Panc1 (cell line): ENCODE results near the gene PTGIR. TPM values are rescaled to one million over a fixed set of nuclear protein-coding genes. Genes with fewer than 3 reads are reported as not detected.

Experiments used
- ATAC-seq: fragments of 200-7000 bp; cut with Tn5 transposase; 2 replicates; pipeline ENCODE4 v1.9.1; 2020; ENCODE audit warnings: mild to moderate bottlenecking, moderate library complexity
- BruUV-seq: library from RNA; stranded (reverse); fragments of 400-500 nt; replicated peaks from 2 replicates; lab custom pipeline; 2021; lab: Mats Ljungman, UMichigan
- CTCF ChIA-PET: fragments of 300-600 bp; sonication (Branson Sonifier 250); formaldehyde crosslinking; loops from one replicate; lab custom pipeline; 2022; ENCODE audit warnings: antibody characterized with exemption; lab: Charles Lee
- POLR2A ChIA-PET: fragments of 300-600 bp; sonication (Branson Sonifier 250); formaldehyde crosslinking; loops from one replicate; lab custom pipeline; 2022; ENCODE audit warnings: antibody characterized with exemption; lab: Charles Lee
- DNase-seq: peaks from one replicate; pipeline ENCODE4 v3.0.0-alpha.2; 2010; ENCODE audit warnings: low read depth, low spot score
- H3K27ac ChIP-seq: 2 replicates; pipeline ENCODE4 v1.5.1; 2011; ENCODE audit warnings: mild to moderate bottlenecking, low read length, inconsistent platforms
- H3K27me3 ChIP-seq: fragments of 200-500 bp; sonication (Bioruptor generic); 2 replicates; pipeline ENCODE4 v1.6.0; 2014; ENCODE audit warnings: low read length, inconsistent platforms; ENCODE audit not compliant: control insufficient read depth, insufficient read depth
- H3K36me3 ChIP-seq: fragments of 200-500 bp; sonication (Bioruptor generic); 2 replicates; pipeline ENCODE4 v1.5.1; 2014; ENCODE audit warnings: inconsistent platforms, mild to moderate bottlenecking, low read length, moderate library complexity; ENCODE audit not compliant: control insufficient read depth, insufficient read depth
- H3K4me1 ChIP-seq: 2 replicates; pipeline ENCODE4 v1.5.1; 2011; ENCODE audit warnings: inconsistent platforms, mild to moderate bottlenecking, low read length, moderate library complexity; ENCODE audit not compliant: control insufficient read depth, insufficient read depth
- H3K4me3 ChIP-seq, 2 experiments: 2 replicates each; pipeline ENCODE4 v1.5.1; 2011 to 2012; ENCODE audit warnings: low read depth in 2 of 2, low read length in 2 of 2, mild to moderate bottlenecking in 2 of 2, inconsistent platforms in 1 of 2, moderate library complexity in 1 of 2
- H3K9me3 ChIP-seq: fragments of 200-500 bp; sonication (Bioruptor generic); 2 replicates; pipeline ENCODE4 v1.5.1; 2014; ENCODE audit warnings: low read depth, mild to moderate bottlenecking, inconsistent platforms, low read length, moderate library complexity; ENCODE audit not compliant: control insufficient read depth, insufficient read depth
- POLR2AphosphoS5 ChIP-seq: IDR thresholded peaks from 2 replicates; pipeline ENCODE4 v1.6.1; 2012; ENCODE audit warnings: mild to moderate bottlenecking, low read depth, low read length, moderate library complexity
- SIN3A ChIP-seq: IDR thresholded peaks from 2 replicates; pipeline ENCODE4 v1.6.1; 2012; ENCODE audit warnings: low read depth, mild to moderate bottlenecking, low read length, moderate library complexity, borderline replicate concordance; ENCODE audit not compliant: insufficient read depth
- TCF7L2 ChIP-seq: IDR thresholded peaks from 2 replicates; pipeline ENCODE4 v1.6.1; 2011; ENCODE audit warnings: mild to moderate bottlenecking, low read depth, low read length, inconsistent platforms
- in situ Hi-C: cut with HindIII; loops from 2 replicates; pipeline ENCODE4 v1.10.0; 2016; ENCODE audit warnings: low sequenced_read_pairs, low pct_unique_long_range_greater_than_20kb
- intact Hi-C: fragments of 100-400 bp; cut with micrococcal nuclease; formaldehyde crosslinking; loops from one replicate; pipeline ENCODE4 v1.10.0; 2022; ENCODE audit not compliant: unreplicated experiment
- total RNA-seq: library from RNA; stranded (reverse); gene quantifications from one replicate; pipeline ENCODE4 v1.2.1, GENCODE V29; 2021; ENCODE audit not compliant: unreplicated experiment
- TF ChIP-seq, protein P1 (sequence below), 2 experiments: IDR thresholded peaks; 2 replicates each; pipeline ENCODE4 v1.6.1; 2011 to 2012; ENCODE audit warnings: low read depth in 2 of 2, control low read depth in 1 of 2, low read length in 1 of 2, mild to moderate bottlenecking in 1 of 2, moderate library complexity in 1 of 2; ENCODE audit not compliant: insufficient read depth in 1 of 2
- TF ChIP-seq, protein P2 (sequence below): fragments of 450-650 bp; IDR thresholded peaks from 2 replicates; pipeline ENCODE4 v1.5.1; 2017; ENCODE audit warnings: mild to moderate bottlenecking

Gene PTGIR
- total RNA-seq, 1 experiment from 2014 or later, result 0.08 TPM

DNA sequence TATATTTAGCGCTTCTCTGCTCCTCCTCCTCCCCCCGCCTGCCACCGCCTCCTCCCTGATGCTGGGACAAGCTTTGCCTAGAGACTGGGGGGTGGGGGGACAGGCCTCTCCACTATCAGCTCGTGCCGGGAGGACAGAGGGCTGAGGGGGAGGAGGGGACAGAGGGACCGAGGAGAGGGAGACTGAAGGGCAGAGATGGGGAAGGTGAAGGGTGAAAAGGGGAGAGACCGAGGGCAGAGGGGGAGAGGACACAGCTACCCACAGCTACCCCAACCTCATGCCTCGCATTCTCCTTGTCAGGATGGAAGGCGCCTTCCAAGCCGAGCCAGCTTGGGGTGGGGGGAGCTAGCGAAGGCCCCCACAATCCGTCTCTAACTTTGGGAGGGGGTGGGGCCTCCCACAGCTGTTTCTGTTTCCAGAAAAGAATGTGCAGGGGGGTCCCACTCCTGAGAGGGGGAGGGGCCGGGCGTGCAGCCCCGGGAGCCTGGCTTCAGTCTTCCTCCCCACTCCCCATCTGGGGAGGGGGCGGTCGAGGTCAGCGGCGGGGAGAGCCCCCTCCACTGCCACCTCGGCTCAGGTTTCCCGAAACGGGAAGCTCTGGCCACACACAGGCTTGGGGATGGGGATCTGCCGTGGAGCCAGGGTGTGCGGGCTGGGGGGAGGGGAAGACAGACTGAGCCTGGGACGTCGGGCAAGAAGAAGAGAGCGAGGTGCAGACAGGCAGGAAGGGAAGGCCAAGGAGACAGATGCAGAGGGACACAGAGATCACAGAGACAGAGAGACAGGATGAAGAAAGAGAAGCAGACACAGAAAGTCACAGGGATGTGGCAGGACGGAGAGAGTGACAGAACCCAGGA is 34.5 kb upstream of the PTGIR start:
- in situ Hi-C loops, result no loop called here
- no TSS peak for BruUV-seq
- H3K27ac ChIP-seq, result no peak overlapping the region

DNA sequence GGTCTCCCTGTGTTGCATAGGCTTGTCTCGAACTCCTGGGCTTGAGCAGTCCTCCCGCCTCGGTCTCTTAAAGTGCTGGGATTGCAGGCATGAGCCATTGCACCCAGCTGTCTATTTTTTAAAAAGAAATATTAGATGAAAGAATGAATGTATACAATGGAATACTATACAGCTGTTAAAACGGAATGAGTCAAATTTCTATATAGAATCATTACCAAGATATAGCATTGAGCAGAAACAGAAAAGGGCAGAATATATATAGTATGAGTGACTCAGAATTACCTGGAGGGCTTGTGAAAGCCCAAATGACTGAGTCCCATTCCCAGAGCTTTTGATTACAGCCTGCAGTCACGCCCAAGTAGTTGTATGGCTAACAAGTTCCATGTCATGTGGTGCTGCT is 31.7 kb upstream of the PTGIR start:
- Histone ChIP-seq H3K27me3 (no peaks in the 10 kb centered on the region), H3K4me3 (no peak overlapping the region), H3K36me3 (no peaks in the 10 kb centered on the region), H3K27ac (no peak overlapping the region), H3K4me1 (peaks cover 7% of the 10 kb centered on the region; the same call in 1 of the 2 replicates), H3K9me3 (no peaks in the 10 kb centered on the region)
- intact Hi-C loops (no loop called here), in situ Hi-C loops (no loop called here)
- TF ChIP-seq, protein P1, sequence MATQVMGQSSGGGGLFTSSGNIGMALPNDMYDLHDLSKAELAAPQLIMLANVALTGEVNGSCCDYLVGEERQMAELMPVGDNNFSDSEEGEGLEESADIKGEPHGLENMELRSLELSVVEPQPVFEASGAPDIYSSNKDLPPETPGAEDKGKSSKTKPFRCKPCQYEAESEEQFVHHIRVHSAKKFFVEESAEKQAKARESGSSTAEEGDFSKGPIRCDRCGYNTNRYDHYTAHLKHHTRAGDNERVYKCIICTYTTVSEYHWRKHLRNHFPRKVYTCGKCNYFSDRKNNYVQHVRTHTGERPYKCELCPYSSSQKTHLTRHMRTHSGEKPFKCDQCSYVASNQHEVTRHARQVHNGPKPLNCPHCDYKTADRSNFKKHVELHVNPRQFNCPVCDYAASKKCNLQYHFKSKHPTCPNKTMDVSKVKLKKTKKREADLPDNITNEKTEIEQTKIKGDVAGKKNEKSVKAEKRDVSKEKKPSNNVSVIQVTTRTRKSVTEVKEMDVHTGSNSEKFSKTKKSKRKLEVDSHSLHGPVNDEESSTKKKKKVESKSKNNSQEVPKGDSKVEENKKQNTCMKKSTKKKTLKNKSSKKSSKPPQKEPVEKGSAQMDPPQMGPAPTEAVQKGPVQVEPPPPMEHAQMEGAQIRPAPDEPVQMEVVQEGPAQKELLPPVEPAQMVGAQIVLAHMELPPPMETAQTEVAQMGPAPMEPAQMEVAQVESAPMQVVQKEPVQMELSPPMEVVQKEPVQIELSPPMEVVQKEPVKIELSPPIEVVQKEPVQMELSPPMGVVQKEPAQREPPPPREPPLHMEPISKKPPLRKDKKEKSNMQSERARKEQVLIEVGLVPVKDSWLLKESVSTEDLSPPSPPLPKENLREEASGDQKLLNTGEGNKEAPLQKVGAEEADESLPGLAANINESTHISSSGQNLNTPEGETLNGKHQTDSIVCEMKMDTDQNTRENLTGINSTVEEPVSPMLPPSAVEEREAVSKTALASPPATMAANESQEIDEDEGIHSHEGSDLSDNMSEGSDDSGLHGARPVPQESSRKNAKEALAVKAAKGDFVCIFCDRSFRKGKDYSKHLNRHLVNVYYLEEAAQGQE (IDR thresholded peaks at IDR 0.05; ENCODE audit: insufficient read depth in 1 of 2, low read depth in 2 of 2, low read length in 1 of 2), result no peak
- TF ChIP-seq TCF7L2 (no peak), POLR2AphosphoS5 (no peak), SIN3A (no peak)
- TF ChIP-seq, protein P2, sequence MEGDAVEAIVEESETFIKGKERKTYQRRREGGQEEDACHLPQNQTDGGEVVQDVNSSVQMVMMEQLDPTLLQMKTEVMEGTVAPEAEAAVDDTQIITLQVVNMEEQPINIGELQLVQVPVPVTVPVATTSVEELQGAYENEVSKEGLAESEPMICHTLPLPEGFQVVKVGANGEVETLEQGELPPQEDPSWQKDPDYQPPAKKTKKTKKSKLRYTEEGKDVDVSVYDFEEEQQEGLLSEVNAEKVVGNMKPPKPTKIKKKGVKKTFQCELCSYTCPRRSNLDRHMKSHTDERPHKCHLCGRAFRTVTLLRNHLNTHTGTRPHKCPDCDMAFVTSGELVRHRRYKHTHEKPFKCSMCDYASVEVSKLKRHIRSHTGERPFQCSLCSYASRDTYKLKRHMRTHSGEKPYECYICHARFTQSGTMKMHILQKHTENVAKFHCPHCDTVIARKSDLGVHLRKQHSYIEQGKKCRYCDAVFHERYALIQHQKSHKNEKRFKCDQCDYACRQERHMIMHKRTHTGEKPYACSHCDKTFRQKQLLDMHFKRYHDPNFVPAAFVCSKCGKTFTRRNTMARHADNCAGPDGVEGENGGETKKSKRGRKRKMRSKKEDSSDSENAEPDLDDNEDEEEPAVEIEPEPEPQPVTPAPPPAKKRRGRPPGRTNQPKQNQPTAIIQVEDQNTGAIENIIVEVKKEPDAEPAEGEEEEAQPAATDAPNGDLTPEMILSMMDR, result no peak
- BruUV-seq, result no TSS peak
- ChIA-PET CTCF (no interaction called here), POLR2A (no interaction called here)
- DNase-seq (no peak), ATAC-seq (no peak)

More for the DNA sequence above, 34.5 kb upstream of the PTGIR start:
- intact Hi-C loops, result no loop called here
- no peak for DNase-seq
- POLR2A ChIA-PET, result no interaction called here
- H3K27me3 ChIP-seq, result no peaks in the 10 kb centered on the region
- peaks cover 7% of the 10 kb centered on the region for H3K4me1 ChIP-seq
- CTCF ChIA-PET, result no interaction called here
- peak overlapping the region; percentile 41 to 47 for H3K4me3 ChIP-seq
- no peaks in the 10 kb centered on the region for H3K36me3 ChIP-seq
- no peaks in the 10 kb centered on the region for H3K9me3 ChIP-seq
- TF ChIP-seq TCF7L2, result no peak
- TF ChIP-seq, protein P1 (IDR thresholded peaks at IDR 0.05; ENCODE audit: insufficient read depth in 1 of 2, low read depth in 2 of 2, low read length in 1 of 2), result no peak
- TF ChIP-seq POLR2AphosphoS5, result no peak
- TF ChIP-seq, protein P2, result no peak
- no peak for TF ChIP-seq SIN3A
- ATAC-seq, result no peak
